Liver (tissue), 3 donors: ENCODE measurements around the gene SNTN.

Source experiments
- ATF3 ChIP-seq: IDR thresholded peaks from 2 replicates; pipeline ENCODE4 v1.6.1; 2016; ENCODE audit warnings: antibody characterized with exemption
- CTCF ChIP-seq: fragments of 150-350 bp; IDR thresholded peaks from 2 replicates; pipeline ENCODE4 v1.5.1; 2017; ENCODE audit warnings: improper control_type of control experiment, low read depth, low read length; ENCODE audit not compliant: missing input control
- FOXA1 ChIP-seq: IDR thresholded peaks from 2 replicates; pipeline ENCODE4 v1.6.1; 2016; ENCODE audit warnings: antibody characterized with exemption
- GABPA ChIP-seq, 2 donors: IDR thresholded peaks in 1 of 2; conservative IDR thresholded peaks in 1 of 2; 2 replicates each; pipeline ENCODE4 v1.6.1; 2016; ENCODE audit warnings: antibody characterized with exemption in 2 of 2, mild to moderate bottlenecking in 1 of 2, moderate library complexity in 1 of 2
- MAX ChIP-seq: IDR thresholded peaks from 2 replicates; pipeline ENCODE4 v1.6.1; 2016; ENCODE audit warnings: antibody characterized with exemption
- NR2F2 ChIP-seq: IDR thresholded peaks from 2 replicates; pipeline ENCODE4 v1.6.1; 2016; ENCODE audit warnings: antibody characterized with exemption
- RAD21 ChIP-seq, 2 donors: IDR thresholded peaks; 2 replicates each; pipeline ENCODE4 v1.6.1; 2016; ENCODE audit warnings: antibody characterized with exemption in 2 of 2, mild to moderate bottlenecking in 2 of 2
- REST ChIP-seq: IDR thresholded peaks from 2 replicates; pipeline ENCODE4 v1.6.1; 2016; ENCODE audit warnings: antibody characterized with exemption, mild to moderate bottlenecking
- RXRA ChIP-seq, 2 donors: IDR thresholded peaks; 2 replicates each; pipeline ENCODE4 v1.6.1; 2017 to 2018; ENCODE audit warnings: antibody characterized with exemption in 2 of 2, mild to moderate bottlenecking in 1 of 2
- SP1 ChIP-seq: IDR thresholded peaks from 2 replicates; pipeline ENCODE4 v1.6.1; 2018; ENCODE audit warnings: antibody characterized with exemption, mild to moderate bottlenecking
- TAF1 ChIP-seq: conservative IDR thresholded peaks from 2 replicates; pipeline ENCODE4 v1.6.1; 2016; ENCODE audit warnings: antibody characterized with exemption, mild to moderate bottlenecking
- ZBTB33 ChIP-seq: IDR thresholded peaks from 2 replicates; pipeline ENCODE4 v1.6.1; 2016; ENCODE audit warnings: antibody characterized with exemption
- donor health status: healthy.
- donor health status: healthy.

- no peak for TF ChIP-seq CTCF
- TF ChIP-seq SP1, result no peak
- no peak for TF ChIP-seq TAF1
- no peak for TF ChIP-seq RXRA (IDR thresholded peaks at IDR 0.05)
- no peak for TF ChIP-seq MAX
- TF ChIP-seq FOXA1, result no peak
- TF ChIP-seq RAD21 (IDR thresholded peaks at IDR 0.05), result no peak
- no peak for TF ChIP-seq NR2F2
- no peak for TF ChIP-seq ATF3
- TF ChIP-seq GABPA (IDR thresholded peaks at IDR 0.05 in 1 of 2, conservative IDR thresholded peaks at IDR 0.05 in 1 of 2), result no peak
- TF ChIP-seq ZBTB33, result no peak
- TF ChIP-seq REST, result no peak
Observed at GRCh38 chr3:63611382-63611781, 41.1 kb upstream of the SNTN start.
